Renal pelvis (tissue), 4 donors: ENCODE data around the gene ABCA13. TPM values are rescaled to one million over a fixed set of nuclear protein-coding genes. Genes with fewer than 3 reads are reported as not detected.

Experiments used
- DNase-seq: peaks from one replicate; pipeline ENCODE4 v3.0.0-alpha.2; 2013
- polyA plus RNA-seq, 3 donors: library from polyadenylated mRNA; unstranded; fragments of 120-200 nt; gene quantifications; one replicate each; pipeline ENCODE4 v1.2.1, GENCODE V29; 2013; ENCODE audit not compliant: insufficient read length in 3 of 3

ABCA13 gene
- polyA plus RNA-seq, 3 donors: 0.70 to 1.8 (median 0.88) TPM

DNA sequence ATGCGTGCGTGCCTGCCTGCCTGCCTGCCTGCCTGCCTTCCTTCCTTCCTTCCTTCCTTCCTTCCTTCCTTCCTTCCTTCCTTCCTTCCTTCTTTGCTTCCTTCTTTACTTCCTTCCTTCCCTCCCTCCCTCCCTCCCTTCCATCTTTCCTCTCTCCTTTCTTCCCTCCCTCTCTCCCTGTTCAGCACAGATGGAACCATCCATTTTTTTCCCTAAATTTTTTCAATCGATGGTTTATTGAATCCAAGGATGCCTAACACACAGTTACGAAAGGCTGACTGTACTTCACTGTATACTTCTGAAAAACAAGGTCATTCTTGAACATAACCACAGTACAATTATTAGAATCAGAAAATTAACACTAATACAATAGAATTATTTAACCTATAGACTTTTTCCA, 53.8 kb downstream of the ABCA13 start:
- DNase-seq: no peak

- no peak for DNase-seq
These were observed 66.1 kb downstream of the ABCA13 start for GRCh38 chr7:48237354-48237753.

GRCh38 chr7:48242846-48243245, 71.6 kb downstream of the ABCA13 start:
- DNase-seq: no peak

DNA sequence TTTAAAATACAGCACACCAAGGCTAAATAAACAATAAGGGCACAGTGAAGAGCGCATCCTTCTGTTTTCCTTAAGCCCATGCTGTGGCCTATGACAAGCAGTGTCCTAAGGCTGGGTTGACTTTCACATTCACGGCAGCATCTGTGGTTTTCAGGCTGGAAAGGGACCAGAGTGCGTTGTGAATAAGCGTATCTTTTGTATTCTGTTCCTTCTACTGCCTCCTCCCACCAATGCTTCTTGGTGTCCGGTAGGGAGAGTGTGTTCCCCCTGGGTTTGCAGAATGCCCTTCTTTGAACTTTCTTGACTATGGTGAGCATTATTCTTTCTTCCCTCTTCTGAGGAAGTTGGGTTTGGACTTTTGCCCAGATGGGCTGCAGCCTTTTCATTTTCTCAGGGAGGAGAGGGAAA, 73.6 kb downstream of the ABCA13 start:
- DNase-seq: no peak

GRCh38 chr7:48245751-48246472, 74.7 kb downstream of the ABCA13 start:
- DNase-seq: no peak

GRCh38 chr7:48249166-48249565, 77.9 kb downstream of the ABCA13 start:
- no peak for DNase-seq

- DNase-seq: no peak
These were observed 79.2 kb downstream of the ABCA13 start for GRCh38 chr7:48250441-48250951.

DNA sequence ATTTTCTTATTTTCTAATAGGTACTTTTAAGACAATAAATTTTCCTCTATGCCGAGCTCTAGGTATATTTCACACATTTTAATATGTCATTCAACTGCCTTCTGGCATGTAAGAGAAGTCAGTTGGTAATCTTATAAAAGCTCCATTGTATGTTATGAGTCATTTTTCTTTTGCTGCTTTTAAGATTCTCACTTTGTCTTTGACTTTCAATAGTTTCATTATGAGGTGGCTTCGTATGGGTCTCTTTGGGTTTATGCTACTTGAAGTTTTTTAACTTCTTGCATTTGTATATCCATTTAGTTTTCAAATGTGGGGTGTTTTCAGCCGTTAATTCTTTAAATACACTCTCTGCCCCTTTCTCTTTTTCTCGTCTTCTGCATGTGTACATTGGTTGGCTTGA, 80.5 kb downstream of the ABCA13 start:
- DNase-seq: no peak

- no peak for DNase-seq
These were observed 81.7 kb downstream of the ABCA13 start for GRCh38 chr7:48252995-48253394.

DNA sequence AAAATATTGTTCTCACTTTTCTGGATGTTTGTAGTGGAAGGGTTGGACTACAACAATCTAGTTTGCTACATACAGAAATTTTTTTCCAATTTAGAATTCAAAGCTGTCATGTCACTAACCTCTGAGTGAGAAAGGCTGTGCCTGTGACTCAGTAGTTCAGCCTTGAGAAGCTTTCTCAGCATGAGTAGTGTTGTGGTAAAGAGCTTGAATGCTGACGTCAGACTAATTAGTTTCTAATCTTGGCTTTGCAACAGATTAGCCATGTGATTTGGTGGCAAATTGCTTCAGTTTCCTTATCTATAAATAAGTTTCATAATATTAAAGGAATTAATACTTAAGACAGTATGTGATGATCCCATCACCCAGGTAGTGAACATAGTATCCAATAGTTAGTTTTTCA, 83.8 kb downstream of the ABCA13 start:
- DNase-seq: no peak

DNA sequence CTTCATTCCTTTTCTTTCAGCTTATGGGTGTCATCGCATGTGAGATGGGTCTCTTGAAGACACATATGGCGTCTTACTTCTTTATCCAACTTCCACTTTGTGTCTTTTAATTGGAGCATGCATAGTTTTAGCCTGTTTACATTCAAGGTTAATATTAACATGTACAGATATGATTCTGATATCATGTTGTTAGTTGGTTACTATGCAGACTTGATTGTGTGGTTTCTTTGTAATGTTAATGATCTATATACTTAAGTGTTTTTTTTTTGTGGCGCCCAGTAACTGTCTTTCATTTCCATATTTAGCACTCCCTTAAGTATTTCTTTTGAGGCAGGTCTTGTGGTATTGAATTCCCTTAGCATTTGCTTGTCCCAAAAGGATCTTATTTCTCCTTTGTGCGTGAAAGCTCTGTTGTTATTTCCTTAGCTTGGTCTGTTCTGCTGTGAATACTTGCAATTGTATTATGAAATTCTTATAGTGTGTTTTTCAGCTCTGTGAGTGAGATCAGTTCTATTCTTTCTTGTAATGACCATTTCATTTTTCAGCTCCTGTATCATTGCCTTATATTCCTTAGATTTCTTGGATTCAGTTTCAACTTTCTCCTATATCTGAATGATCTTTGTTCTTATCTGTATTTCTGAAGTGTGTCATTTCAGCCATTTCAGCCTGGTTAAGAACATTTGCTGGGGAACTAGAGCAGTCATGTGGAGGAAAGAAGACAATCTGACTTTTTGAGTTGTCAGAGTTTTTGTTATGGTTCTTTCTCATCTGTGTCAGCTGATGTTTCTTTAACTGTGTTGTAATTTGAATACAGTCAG, 88.4 kb downstream of the ABCA13 start:
- DNase-seq: no peak

DNA sequence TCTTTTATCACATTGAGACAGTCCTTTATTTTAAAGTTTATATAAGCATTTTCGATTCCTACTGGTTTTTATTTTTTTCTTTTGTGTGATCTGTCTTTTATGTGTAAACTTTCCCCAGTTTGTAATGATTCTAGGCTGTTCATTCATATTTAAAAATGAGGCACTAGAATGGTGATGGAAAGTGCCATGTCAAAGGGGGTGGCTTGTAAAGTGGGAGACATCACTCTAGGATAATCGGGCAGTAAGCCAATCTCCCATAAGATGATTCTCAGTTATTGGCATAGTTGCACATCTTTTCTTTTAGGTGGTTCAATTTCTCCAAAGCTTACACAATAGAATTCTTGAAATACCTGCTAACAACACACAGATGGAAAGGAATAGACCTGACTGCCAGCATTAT, 90.4 kb downstream of the ABCA13 start:
- DNase-seq: no peak

DNA sequence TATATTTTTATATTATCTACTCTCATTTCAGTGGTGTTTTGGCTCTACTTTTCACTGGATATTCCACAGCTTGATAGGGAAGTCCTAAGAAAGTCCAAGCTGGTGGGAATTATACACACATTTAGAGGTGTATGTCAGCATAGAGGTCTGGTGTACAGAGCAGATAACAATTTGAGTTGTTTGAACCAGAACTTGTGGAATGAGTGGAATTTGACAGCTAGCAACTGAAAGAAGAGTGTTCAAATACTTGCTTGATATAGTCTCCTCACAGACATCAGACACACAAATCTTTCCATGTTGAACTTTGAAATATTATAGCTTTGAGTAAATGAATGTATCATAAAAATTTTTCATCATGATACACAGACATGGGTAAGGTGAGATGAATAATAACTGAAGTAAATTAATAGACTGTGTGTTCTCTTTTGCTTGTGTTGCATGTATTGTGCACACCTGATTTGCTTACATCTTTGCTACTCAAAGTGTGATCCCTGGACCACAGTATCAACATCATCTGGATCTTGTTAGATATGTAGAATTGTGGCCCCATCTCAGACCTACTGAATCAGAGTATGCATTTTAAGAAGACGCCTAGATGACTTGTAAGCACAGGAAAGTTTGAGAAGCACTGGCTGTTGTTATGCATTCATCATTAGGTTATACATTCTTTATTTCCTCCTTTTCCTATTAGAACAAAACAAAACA, 91.5 kb downstream of the ABCA13 start:
- no peak for DNase-seq

- DNase-seq: no peak
These were observed 92.0 kb downstream of the ABCA13 start for GRCh38 chr7:48263311-48263650.

DNA sequence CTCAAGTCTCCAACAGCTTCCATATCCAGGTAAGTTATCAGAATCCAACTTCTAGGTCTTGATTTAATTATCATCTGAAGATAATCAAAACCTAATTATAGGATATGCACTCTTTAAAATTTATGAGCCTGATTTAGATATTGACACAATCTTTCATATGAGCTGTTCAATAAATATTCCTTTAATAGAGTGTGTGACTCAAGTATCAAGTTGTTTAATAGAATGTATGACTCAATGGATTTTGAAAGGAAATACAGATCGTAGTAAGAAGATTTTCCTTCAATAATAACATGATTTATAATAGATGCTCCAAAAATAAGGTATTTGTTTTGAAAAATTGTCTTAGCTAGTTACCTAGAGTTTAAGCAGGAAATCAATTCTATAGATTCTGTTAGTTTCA, 97.8 kb downstream of the ABCA13 start:
- DNase-seq: no peak

DNA sequence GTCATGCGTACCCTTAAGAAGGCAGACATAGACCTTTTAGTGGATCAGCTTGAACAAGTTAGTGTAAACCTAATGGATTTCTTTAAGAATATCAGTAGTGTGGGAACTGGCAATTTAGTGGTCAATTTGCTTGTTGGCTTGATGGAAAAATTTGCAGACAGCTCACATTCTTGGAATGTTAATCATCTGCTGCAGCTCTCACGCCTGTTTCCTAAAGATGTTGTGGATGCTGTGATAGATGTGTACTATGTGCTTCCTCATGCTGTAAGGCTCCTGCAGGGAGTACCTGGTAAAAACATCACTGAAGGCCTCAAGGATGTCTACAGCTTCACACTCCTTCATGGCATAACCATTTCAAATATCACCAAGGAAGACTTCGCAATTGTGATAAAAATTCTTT, 103.4 kb downstream of the ABCA13 start:
- no peak for DNase-seq

DNA sequence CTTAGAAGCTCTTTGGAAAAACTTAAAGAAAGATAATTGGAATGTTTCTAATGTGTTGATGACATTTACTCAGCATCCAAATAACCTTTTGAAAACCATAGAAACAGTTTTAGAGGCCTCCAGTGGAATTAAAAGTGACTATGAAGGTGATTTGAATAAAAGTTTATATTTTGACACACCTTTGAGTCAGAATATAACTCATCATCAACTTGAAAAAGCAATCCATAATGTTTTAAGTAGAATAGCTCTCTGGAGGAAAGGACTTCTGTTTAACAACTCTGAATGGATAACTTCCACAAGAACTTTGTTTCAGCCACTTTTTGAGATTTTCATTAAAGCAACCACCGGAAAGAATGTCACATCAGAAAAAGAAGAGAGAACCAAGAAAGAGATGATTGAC, 108.2 kb downstream of the ABCA13 start:
- no peak for DNase-seq

DNA sequence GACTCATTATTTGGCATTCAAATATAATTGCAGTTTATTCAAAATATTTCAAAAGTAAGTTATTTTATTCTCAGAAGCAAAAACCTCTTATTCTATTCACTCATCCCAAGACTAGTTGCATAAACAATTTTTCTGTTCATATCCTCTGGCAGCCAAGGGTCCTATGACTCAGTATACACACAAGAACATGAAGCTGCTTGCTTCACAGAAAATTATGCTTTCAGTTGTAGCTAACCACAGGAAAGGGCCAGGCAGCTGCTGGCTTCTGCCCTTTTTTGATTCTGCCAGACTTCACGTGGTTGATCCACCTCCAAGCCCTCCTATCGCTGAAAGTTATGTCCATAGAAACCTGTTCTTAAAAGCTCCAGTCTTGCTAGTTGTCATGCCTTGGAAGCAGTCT, 108.8 kb downstream of the ABCA13 start:
- DNase-seq: no peak

GRCh38 chr7:48285373-48285772, 114.1 kb downstream of the ABCA13 start:
- DNase-seq: no peak

DNA sequence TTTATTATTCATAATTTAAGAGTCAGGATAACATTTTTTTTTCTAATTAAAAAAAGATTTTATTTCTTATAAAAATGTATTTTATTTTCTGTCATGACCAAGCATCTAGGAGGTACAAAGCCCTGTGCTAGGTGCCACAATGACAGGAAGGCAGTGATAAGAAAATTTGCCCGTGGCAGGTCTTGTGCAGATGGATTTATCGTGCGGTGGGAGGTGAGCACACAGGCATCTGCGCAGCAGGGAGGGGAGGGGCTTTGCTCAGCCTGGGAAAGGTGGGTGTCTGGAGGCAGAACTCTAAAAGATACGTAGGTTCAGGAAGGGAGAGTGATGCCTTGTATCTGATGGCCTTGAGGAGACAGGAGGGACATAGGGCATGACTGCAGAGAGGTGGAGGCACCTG, 115.6 kb downstream of the ABCA13 start:
- no peak for DNase-seq

DNA sequence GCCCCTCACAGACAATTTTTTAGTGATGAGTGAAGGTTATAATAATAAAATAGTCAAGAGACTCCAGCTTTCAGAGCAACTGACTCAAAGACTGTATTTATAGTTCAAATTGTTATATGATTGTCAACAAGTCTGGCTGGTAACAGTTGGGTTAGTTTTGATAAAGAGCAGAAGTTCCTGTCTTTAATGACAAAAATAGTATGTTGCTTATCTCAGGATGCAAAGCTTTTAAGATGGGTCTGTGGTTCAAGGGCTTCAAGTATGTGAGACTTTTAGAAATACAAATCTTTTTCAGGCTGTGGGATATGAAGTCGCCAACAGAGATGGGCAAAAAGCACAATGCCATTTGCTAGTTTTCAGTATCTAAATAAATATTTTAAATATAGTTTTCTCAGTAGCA, 118.4 kb downstream of the ABCA13 start:
- DNase-seq: no peak

- no peak for DNase-seq
These were observed 121.7 kb downstream of the ABCA13 start for GRCh38 chr7:48292949-48293348.
